T1000 (cell line): ENCODE data around the gene MATK.
"Not testable (repeated sequence)": the region's sequence is repeated elsewhere in the genome, so short reads cannot be mapped to it uniquely, and the experiment has no call there.

ENCODE experiments used
- DNase-seq: peaks from one replicate; lab custom pipeline; 2025; ENCODE audit warnings: mixed read lengths; lab: John Stamatoyannopoulos, UW

The MATK gene

GRCh38 chr19:3785938-3786824 is at the start of gene MATK:
Gene MATK (minus strand): TSS chr19:3786381. CDS start chr19:3785135, 1,246 bp downstream.
- no peak for DNase-seq

- DNase-seq = no peak
These were observed 48.9 kb upstream of the MATK start for GRCh38 chr19:3835055-3835435.

GRCh38 chr19:3834349-3835054 is 48.3 kb upstream of the MATK start:
- no peak for DNase-seq

GRCh38 chr19:3833578-3834348 is 47.6 kb upstream of the MATK start:
- DNase-seq = no peak

- DNase-seq = no peak
These were observed 45.8 kb upstream of the MATK start for GRCh38 chr19:3832001-3832400.

GRCh38 chr19:3831601-3832000 is 45.4 kb upstream of the MATK start:
- DNase-seq = no peak

- DNase-seq = no peak
These were observed 44.7 kb upstream of the MATK start for GRCh38 chr19:3830621-3831589.

GRCh38 chr19:3827306-3827705 is 41.1 kb upstream of the MATK start:
- no peak for DNase-seq

GRCh38 chr19:3826163-3826562 is 40.0 kb upstream of the MATK start:
- no peak for DNase-seq

- DNase-seq = no peak
These were observed 39.2 kb upstream of the MATK start for GRCh38 chr19:3825286-3825956.

GRCh38 chr19:3823350-3823713 is 37.2 kb upstream of the MATK start:
- DNase-seq = no peak

GRCh38 chr19:3822683-3823349 is 36.6 kb upstream of the MATK start:
- DNase-seq = no peak

GRCh38 chr19:3821857-3822364 is 35.7 kb upstream of the MATK start:
- DNase-seq = no peak

- no peak for DNase-seq
These were observed 35.0 kb upstream of the MATK start for GRCh38 chr19:3821156-3821555.

- DNase-seq = no peak
These were observed 33.8 kb upstream of the MATK start for GRCh38 chr19:3819989-3820388.

GRCh38 chr19:3818918-3819317 is 32.7 kb upstream of the MATK start:
- DNase-seq = no peak

- DNase-seq = no peak
These were observed 32.3 kb upstream of the MATK start for GRCh38 chr19:3818466-3818865.

- no peak for DNase-seq
These were observed 31.6 kb upstream of the MATK start for GRCh38 chr19:3817761-3818160.

GRCh38 chr19:3816566-3817218 is 30.5 kb upstream of the MATK start:
- no peak for DNase-seq

- not testable (repeated sequence) for DNase-seq
These were observed 30.0 kb upstream of the MATK start for GRCh38 chr19:3816148-3816547.
